HG03565 (cell line): ENCODE measurements around the gene CDC42BPA.
"Not testable (repeated sequence)": the region's sequence is repeated elsewhere in the genome, so short reads cannot be mapped to it uniquely, and the experiment has no call there.

Source experiments
- ATAC-seq: cut with Tn5 transposase; IDR thresholded peaks from one replicate; pipeline ENCODE4 v1.9.1; 2021; ENCODE audit warnings: mild to moderate bottlenecking, moderate library complexity; ENCODE audit not compliant: unreplicated experiment

Gene CDC42BPA

DNA sequence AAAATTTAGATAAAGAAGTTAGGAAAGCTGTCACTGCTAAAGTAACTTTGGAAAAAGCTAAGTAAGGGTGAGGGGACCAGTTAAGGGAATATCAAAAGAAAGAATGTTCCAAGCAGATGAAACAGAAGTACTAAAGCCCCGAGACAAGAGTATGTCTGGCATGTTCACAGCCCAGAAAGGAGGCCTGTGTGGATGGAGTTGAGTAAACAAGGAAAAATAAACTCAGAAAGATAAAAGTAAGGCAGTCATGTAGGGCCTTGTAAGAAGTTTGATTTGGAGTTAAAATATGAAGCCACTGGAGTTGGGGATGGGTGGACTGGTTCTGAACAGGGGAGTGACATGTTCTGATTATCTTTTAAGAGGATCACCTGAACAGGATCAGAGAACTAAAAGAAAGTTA lies 177.9 kb downstream of the CDC42BPA start:
- no peak for ATAC-seq

DNA sequence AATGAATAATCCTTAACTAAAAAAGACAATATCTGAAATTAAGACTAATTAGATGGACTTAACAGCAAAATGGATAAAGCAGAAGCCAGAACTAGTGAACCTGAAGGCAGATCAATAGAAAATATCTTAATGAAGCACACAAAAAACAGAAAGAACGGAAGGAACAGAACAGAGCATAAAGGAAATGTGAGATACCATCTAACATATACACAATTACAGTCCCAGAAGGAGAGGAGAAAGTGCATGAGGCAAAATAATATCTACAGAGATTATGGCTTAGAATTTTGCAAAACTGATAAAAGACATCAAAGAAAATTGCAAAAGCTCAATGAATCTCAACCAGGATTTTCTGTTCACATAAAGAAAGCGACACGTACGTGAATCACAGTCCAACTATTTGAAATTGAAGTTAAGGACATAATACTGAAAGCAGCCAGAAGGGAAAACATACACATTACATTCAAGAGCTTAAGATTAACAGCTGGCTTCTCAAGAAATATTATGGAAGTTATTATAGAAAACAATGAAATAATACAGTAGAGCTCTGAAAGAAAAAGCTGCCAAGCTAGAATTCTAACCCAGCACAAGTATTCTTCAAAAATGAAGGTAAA lies 182.0 kb downstream of the CDC42BPA start:
- ATAC-seq = no peak

DNA sequence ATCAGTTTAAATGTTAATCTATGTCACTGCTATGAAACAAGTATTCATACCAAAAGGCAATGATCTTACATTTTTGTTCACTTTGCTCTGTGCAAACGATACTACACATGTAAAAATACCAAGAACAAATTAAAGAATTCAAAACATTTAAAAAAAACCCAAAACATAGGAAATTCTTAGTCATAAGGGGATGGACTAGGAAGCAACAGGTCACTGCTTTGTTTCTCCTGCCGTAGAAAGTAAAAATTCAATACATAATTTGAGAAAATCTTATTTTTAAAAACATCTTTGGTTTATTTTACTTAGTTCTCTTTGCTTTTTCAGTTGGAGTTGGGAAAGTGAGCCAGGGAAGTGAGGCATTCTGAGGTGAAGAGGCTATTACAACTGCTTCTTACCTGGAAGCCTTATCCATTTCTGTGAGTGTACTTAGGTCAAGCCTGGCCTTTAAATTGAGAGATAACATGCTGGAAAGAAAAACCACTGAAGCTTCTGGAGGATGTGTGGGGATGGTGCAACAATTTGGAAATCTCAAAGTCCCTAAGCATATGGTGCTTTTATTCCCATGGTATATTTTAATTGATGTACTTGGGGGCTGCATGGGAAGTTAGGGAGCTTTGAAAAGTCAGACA lies 183.5 kb downstream of the CDC42BPA start:
- no peak for ATAC-seq

DNA sequence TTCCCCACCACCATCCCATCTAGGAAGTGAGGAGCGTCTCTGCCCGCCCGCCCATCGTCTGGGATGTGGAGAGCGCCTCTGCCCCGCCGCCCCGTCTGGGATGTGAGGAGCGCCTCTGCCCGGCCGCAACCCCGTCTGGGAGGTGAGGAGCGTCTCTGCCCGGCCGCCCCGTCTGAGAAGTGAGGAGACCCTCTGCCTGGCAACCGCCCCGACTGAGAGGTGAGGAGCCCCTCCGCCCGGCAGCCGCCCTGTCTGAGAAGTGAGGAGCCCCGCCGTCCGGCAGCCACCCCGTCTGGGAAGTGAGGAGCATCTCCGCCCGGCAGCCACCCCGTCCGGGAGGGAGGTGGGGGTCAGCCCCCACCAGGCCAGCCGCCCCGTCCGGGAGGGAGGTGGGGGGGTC lies 185.6 kb downstream of the CDC42BPA start:
- not testable (repeated sequence) for ATAC-seq

DNA sequence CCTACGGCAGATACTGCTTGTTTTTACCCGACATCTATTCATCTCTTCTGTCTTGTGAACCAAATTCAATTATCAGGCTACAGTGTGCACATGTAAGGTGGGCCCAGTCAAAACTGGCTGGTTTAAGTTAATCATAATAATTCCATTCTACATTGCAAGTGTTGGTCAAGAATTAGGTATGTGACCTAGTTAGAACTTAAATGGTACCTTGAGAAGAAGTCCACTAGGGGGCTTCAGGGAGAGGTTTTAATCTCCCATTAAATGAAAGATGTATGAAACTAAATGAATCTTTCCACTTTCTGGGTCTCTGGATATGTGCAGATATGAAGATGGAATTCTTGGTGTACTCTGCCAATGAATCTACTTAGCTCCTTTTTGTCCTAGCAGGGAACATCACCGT lies 187.1 kb downstream of the CDC42BPA start:
- no peak for ATAC-seq

DNA sequence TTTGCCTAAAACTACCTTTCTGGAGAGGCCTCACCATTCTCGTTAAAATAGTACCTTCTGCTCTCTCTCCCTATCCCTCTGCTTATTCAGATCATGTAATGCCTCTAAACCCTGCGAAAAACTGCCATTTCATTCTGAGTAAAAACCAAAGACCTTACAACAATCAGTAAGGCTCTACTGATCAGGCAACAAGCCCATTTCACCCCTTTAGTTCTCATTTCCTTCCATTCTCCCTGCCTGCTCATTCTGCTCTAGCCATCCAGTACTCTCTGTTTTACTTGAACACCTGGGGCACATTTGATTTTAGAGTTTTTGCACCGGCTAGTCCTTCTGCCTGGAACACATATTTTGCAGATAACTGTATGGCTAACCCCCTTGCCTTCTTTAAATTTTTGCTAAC lies 190.4 kb downstream of the CDC42BPA start:
- ATAC-seq = peak; percentile 78

DNA sequence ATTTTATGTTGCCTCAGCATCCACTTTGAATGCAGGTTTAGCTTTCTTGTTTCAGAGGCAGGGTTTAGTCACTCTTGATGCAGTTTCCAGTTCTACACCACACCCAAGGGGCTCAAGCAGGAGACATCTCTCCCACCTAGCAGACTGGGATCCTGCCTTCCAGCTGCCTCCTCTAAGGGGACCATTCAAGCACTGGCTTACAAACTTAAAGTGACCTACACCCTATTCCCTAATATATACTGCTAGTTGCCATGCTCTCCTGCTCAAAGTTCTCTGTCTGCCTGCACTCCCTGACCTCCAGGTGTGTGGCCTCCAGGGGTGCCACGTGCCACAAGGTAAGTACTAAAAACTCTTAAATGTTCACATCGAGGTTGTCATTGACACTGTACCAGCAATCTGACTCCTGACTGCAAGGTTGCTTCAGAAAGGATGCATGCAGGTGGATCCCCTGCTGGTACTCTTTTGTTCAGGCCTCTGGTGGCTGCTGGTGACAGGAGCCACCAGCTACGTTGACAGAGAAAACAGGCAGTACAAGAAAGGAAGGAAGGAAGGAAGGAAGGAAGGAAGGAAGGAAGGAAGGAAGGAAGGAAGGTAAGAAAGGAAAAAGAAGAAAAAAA lies 192.3 kb downstream of the CDC42BPA start:
- no peak for ATAC-seq

DNA sequence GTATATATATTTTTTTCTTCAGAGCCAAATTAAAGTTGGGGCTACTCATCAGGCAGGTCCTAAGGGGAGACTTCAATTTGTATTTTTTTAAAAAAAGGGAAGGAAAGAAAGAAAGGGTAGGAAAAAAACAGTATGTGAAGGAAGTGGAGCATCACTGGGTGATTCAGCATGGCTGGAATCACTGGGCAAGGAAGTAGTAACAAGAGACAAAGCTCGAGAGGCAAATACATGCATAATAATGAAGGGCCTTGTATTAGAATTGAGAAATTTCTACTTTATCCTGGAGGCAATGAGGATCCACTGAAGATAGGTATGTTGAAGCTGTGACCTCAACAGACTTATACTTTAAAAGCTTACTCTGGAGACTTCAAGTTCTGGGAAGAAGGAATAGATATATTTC lies 193.8 kb downstream of the CDC42BPA start:
- no peak for ATAC-seq

DNA sequence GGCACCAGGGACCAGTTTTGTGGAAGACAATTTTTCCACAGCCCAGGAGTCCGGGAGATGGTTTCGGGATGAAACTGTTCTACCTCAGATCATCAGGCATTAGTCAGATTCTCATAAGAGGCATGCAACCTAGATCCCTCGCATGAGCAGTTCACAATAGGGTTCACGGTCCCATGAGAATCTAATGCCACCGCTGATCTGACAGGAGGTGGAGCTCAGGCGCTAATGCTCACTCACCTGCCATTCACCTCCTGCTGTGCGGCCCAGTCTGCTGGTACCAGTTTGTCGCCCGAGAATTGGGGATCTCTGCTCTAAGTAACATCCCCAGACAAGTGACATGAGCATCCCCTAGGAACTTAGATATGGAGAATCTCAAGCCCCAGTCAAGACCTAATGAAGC lies 197.5 kb downstream of the CDC42BPA start:
- no peak for ATAC-seq

DNA sequence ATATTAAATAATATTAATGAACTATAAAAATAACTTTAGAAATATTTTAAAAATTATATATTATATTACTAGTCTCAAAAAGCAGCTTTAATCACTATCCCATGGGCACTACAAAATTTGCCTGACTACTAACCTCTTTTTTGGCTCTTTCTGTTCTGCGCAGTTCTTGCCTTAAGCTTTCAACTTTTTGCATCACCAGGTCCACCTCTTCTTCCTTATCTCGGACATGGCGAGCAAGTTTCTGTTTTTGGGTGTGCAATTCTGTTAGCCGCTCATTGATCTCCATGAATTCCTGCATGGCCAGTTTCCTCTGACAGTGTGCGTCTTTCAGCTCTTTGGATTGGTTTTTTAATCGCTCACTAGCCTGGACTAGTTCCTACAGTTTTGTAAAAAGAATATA lies 205.8 kb downstream of the CDC42BPA start:
- ATAC-seq = no peak

DNA sequence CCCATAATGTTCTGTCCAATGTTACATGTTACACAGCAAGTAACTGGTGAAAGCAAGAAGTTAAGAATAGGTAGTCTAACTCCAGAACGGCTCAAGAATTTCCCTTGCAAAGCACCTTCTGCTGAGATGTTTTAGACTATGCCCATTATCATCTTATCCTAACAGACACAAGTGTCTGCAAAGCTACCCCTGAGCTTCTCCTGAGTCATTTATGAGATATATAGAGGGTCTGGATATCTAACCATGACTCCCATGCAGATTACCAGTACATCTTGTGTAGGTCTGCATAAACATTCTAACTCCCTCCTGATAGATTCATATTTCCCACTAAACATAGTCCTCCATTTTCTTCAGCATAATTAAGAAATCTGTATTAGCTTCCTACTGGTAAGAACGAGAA lies 206.5 kb downstream of the CDC42BPA start:
- no peak for ATAC-seq

DNA sequence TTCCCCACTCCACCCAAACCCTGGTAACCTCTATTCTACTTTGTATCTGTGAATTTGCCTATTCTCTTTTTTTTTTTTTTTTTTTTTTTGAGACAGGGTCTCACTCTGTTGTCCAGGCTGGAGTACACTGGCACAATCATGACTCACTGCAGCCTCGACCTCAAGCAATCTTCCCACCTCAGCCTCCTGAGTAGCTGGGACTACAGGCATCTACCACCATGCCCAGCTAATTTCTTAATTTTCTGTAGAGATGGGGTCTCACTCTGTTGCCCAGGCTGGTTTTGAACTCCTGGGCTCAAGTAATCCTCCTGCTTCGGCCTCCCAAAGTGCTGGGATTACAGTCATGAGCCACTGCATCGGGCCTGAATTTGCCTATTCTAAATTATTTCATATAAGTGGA lies 213.0 kb downstream of the CDC42BPA start:
- not testable (repeated sequence) for ATAC-seq

DNA sequence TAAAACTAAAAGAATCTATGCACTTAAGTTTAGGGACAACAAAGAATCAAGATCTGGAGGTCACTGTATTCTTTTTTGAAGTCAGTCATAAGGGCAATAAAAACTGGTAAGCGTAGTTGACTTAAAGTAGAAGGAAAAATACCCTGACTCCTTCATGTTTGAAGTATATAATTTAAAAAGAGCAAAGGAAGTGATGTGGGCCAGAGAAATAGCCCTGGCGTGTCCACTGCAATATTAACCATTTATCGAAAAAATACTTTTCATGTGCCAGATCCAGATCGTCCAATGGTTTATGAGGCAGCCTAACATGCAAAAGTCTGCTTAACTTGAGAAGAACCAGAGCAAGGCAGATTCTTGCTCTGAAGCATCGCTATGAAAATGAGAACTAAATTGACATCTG lies 216.2 kb downstream of the CDC42BPA start:
- no peak for ATAC-seq

DNA sequence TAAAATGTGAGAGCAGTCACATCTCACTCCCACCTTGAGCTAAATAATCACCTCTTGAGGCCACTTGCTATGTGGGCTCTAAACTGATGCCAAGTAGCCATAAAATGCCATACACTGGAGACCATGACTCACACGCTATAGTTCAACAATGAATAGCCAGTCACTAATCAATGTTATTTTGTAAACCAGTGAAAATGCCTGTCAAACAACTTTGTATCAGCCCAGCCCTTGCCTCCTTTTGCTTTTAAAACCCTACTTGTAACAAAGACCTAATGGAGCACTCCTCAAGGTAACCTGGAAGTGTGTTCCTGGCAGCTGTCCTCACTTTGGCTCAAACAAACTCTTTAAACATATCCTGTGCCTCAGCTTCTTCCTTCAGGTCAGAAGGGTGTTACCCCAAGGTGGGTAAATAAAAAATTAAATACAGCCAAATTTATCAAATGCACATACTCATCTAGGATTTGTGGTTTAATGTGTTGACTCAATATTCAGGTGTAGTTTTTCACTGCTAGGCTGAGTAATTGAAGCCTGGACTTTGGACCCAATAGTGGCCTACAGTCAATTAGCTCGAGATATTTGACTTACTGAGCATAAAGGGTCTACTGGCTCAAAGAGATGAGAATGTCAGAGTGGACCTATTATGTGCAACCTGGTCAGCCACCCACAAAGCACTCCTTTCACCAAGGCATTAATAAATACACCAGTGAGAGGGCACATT lies 223.9 kb downstream of the CDC42BPA start:
- ATAC-seq = no peak

DNA sequence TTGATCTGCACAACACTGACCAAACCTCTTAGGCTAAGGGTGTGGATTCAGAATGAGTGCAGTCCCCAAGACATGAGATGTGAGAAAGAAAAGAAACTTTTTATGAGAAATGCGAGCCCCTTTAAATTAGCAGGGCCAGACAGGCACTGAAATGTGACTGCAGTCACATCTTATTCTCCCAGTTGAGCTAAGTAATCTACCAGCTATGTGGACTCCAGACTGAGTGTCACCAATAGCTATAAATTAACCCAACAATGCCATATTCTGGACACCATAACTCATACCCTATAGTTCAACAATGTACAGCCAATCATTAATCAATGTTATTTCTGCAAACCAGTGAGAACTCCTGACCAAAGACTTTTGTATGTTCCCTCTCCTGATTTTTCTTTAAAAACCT lies 225.0 kb downstream of the CDC42BPA start:
- no peak for ATAC-seq

DNA sequence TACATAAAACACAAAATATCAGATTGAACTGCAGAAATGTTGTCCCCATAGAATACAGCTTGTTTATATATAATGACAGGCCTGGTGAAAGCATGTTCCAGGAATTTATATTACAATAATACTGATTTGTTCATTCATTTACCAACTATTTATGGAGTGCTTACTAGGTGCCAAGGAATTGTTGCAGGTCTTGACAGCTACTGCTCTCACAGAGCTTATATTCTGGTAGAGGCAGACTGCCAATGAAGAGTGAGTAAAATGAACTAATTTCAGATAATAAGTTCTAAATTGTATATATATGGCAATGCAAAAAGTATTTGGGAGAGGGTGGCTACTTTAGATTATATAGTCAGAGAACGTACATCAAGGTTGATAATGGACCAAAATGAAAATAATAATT lies 226.2 kb downstream of the CDC42BPA start:
- ATAC-seq = no peak

DNA sequence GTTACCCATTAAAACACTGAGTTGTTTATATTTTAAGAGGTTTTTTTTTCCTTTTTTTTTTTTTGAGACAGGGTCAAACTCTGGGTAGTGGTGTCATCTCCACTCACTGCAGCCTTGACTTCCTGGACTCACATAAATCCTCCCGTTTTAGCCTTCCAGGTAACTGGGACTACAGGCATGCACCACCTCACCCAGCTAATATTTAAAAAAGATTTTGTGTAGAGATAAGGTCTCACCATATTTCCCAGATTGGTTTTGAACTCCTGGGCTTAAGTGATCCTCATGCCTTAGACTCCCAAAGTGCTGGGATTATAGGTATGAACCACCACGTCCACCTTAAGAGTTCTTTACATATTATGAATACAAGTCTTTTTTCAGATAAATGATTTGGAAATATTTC lies 231.7 kb downstream of the CDC42BPA start:
- no peak for ATAC-seq

DNA sequence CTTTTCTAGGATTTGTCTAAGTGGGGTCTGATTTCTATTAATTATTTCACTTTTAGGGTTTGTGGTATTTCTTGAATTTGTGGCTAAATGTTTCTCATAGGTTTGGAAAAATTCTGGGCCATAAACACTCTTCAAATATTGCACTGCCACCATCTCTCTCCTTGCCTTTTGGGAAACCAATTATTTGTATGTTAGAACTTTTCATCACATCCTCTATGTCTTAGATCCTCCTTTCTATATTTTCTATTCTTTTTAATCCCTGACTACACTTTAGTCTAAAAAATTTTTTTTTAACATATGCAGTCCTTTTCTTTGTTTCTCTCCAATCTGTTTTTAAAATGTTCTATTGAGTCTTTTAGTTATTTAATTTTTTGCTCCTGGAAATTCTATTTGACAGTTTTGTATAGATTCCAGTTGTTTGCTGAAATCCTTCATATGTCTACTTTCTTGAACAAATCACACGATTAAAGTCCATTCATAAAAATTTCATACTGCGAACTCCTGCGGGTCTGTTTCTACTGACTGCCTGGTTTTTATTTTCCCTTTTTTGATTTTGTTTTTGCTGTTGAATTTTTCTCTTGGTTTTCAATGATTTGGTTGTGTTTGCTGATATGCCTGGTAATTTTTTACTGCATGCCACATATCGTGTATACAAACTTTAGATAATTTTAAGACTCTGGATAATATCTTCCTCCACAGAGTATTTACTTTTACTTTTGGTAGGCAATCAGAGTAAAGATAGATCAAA lies 235.1 kb downstream of the CDC42BPA start:
- no peak for ATAC-seq

DNA sequence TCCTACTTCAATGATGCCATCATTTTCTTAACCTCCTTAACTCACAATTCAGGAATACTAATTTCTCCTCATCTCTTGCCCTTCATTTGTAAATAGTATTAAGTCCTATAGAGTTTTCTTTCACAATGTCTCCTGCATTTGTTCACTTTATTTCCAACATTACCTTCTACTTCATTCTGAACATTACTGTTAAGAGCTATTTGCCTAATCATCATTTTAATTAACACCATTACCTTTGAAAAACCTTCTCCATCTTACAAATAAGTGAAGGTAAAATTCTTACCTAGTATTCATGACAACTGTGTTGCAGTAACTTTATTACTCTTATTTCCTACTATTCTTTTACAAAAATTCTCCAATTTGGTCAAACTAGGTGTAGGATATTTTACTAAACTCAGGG lies 240.5 kb downstream of the CDC42BPA start:
- ATAC-seq = no peak

DNA sequence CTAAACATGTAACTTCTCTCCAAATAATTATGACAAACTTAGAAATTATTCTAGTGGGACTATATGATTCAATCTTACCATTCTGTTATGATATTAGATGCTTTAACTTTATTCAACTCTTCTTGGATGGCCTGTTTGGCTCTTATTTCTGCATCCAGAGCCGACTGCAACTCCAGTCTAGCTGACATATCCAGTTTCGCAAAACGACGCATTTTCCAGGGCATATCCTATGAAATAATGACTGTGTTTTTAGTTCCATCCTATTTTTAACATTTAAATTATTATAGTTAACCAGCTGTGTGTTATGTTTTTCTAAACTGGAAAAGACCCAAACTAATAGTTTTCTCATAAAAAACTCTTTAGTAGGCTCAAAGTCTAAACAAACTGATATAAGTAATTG lies 244.5 kb downstream of the CDC42BPA start:
- ATAC-seq = no peak

DNA sequence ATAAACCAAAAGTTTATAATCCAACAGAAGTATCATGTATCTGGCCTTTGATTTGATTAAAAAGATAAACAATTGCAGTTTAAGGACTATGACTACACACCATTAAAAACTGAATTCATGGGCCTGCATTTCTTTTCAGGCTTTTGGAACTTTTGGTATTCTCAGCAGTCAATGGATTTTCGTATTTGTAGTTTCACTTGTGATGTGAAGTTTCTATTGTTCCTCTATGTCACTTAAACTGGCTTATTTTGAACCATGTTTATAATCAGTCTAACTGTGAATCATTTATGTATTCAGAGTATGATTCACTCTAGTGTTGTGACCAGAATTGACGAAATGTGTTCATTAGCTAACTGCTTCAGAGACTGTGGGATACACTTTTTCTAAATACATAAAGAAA lies 245.3 kb downstream of the CDC42BPA start:
- peak; percentile 82 for ATAC-seq
